Fibroblast of mammary gland (primary cell): ENCODE measurements around the gene ARRDC1.
A peak's percentile ranks its signal among the peaks of the same experiment; 100 is the strongest.

ENCODE experiments used
- DNase-seq: peaks from one replicate; pipeline ENCODE4 v3.0.0-alpha.2; 2010; ENCODE audit warnings: low read depth
- H3K4me3 ChIP-seq: 2 replicates; pipeline ENCODE4 v1.5.1; 2011; ENCODE audit warnings: low read depth, mild to moderate bottlenecking, low read length, moderate library complexity; ENCODE audit not compliant: control insufficient read depth
- CTCF ChIP-seq: conservative IDR thresholded peaks from 2 replicates; pipeline ENCODE4 v1.5.1; 2011; ENCODE audit warnings: low read depth, low read length, inconsistent platforms; ENCODE audit not compliant: control insufficient read depth, insufficient read depth

ARRDC1 gene

DNA sequence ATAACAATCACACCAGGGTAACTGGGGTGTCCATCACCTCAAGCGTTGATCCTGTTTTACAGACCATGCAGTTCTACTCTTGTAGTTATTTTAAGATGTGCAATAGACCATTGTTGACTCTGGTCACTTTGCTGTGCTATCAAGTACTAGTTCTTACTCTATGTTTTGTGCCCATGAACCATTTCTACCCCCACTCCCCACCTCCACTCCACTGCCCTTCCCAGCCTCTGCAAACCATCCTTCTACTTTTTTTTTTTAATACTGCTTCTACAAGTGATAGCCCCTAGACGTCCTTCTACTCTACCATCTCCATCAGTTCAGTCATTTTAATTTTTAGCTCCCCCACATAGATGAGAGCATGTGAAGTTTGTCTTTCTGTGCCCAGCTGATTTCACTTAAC, 52.1 kb downstream of the ARRDC1 start:
- DNase-seq: no peak

GRCh38 chr9:137658781-137659180, 53.3 kb downstream of the ARRDC1 start:
- no peak for DNase-seq
- no peak for TF ChIP-seq CTCF
- no peak overlapping the region for H3K4me3 ChIP-seq

More for the DNA sequence above, 52.1 kb downstream of the ARRDC1 start:
- H3K4me3 ChIP-seq: no peak overlapping the region
- TF ChIP-seq CTCF: no peak

GRCh38 chr9:137660144-137660543, 54.7 kb downstream of the ARRDC1 start:
- peak; percentile 38 for DNase-seq
- TF ChIP-seq CTCF: no peak
- H3K4me3 ChIP-seq: no peak overlapping the region

DNA sequence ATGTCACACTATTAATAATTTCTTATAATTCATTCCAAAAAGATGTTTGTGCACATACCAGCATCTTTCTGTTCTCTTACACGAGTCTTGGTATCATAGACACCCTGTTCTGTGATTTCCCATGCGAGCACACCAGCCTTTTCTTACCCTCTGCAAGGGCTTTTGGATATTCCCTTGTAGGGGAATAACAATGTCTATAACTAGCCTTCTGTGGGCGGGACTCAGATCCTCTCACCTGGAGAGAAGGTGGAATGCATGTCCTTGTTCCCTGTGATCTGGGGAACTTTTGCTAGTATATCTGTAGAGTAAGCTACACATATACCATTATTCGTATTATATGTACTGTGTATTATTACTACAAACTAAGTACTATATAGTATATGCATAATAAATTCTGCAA, 58.1 kb downstream of the ARRDC1 start:
- no peak overlapping the region for H3K4me3 ChIP-seq
- DNase-seq: no peak
- TF ChIP-seq CTCF: no peak

DNA sequence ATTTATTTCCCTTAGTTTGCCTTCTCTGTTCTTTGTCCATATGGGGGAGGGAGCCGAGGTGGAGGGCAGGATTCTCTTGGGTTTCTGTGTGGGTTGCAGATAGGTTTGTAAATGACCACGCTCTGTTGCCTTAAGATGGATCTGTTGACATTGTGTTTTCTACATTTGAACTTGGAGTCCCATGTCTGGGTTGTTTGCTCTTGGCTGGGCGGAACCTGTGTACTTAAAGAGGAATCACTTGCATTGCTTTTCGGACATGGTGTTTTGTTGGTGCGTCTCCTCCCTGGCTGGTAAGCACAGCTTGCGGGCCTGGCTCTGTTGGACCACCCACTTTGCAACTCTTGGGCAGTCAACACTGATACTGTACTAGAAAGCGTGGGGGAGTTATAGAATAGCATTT, 59.2 kb downstream of the ARRDC1 start:
- no peak for TF ChIP-seq CTCF
- no peak overlapping the region for H3K4me3 ChIP-seq
- DNase-seq: no peak
